ENCODE results near the gene LRRC18. TPM values are rescaled to one million over a fixed set of nuclear protein-coding genes. Genes with fewer than 3 reads are reported as not detected.

Gene LRRC18
- total RNA-seq, 4 donors from 2014 or later = not detected

DNA sequence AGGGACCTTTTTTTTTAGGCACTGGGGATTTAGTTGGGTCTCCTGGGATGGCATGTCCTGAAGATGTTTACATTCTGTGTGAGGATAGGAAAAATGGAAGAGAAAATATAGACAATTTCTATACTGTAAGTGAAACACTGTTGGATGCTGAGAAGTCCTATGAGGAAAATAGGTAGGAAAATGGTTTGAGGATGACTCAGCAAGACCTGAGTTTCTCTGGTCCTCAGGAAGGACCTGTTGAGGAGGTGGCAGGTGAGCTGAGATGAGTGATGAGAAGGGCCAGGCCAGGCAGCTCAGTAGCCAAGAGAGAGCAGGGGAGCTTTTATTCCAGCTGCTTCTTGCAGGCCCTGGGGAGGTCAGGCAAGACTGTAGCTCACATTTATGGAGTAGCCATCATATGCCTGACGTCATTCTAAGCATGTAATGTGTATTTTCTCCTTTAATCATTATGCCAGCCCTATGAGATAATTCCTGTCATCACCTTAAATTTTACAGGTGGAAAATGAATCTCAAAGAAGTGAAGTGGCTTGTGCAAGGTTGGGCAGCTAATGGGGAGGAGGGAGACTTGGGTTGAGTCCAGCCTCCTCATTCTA is 19.1 kb upstream of the LRRC18 start:
- no peak for ATAC-seq

DNA sequence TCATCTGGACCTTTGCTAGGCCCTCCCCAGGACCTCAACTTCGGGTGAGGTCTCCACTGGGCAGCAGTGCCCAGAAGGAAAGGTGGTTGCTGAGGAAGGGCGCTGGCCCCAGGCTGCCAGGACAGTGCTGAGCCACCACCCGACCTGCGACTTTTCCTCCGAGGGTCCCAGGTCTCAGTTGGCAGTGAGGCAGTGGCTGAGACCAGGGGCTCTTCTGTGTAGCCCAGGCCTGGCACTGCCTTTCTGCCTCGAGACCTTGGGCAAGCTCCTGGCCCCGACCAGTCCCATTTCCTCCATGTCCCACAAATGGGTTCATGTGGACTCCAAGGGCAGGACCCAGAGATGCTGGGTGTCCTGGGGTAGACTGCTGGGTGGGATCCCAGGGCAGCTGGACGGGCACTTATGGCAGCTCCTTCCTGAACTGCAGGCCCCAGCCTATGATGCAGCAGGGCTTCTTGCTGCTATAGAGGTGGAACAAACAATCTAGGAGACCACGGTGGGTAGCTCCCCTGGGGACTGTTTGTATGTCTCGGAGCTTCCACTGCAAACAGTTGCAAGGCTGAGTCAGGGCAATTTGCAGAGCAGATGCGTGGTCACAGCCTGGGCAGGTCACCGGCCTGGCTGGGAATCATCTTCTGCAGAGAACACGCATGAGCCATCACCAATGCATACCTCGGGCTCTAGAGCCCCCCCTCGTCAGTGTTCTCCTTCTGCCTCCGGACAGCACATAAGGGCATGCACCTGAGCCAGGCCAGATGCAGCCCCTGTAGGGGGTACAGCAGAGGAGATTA is 17.9 kb upstream of the LRRC18 start:
- Histone ChIP-seq H3K4me3 (no peak overlapping the region), H3K27ac (no peak overlapping the region), H3K9me3 (peaks cover 0 to 4% (median 0%) of the 10 kb centered on the region in 3 donors), H3K36me3 (no peaks in the 10 kb centered on the region), H3K27me3 (no peaks in the 10 kb centered on the region), H3K4me1 (no peaks in the 10 kb centered on the region)
- no peak for TF ChIP-seq POLR2AphosphoS5 (IDR thresholded peaks at IDR 0.05)
- TF ChIP-seq, protein P1, sequence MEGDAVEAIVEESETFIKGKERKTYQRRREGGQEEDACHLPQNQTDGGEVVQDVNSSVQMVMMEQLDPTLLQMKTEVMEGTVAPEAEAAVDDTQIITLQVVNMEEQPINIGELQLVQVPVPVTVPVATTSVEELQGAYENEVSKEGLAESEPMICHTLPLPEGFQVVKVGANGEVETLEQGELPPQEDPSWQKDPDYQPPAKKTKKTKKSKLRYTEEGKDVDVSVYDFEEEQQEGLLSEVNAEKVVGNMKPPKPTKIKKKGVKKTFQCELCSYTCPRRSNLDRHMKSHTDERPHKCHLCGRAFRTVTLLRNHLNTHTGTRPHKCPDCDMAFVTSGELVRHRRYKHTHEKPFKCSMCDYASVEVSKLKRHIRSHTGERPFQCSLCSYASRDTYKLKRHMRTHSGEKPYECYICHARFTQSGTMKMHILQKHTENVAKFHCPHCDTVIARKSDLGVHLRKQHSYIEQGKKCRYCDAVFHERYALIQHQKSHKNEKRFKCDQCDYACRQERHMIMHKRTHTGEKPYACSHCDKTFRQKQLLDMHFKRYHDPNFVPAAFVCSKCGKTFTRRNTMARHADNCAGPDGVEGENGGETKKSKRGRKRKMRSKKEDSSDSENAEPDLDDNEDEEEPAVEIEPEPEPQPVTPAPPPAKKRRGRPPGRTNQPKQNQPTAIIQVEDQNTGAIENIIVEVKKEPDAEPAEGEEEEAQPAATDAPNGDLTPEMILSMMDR (IDR thresholded peaks at IDR 0.05) = no peak
- TF ChIP-seq POLR2A (IDR thresholded peaks at IDR 0.05) = no peak
- no peak for TF ChIP-seq EP300 (IDR thresholded peaks at IDR 0.05)
- no peak for ATAC-seq
- 100% methylated on average over 2 of the region's 16 CpGs; no CpG with 5 or more reads in 1 of the 2 donors for WGBS, 2 donors (ENCODE audit: low coverage in 1 of 2)

More for the DNA sequence above, 19.1 kb upstream of the LRRC18 start:
- TF ChIP-seq, protein P1 (IDR thresholded peaks at IDR 0.05) = no peak
- no peak for TF ChIP-seq POLR2AphosphoS5 (IDR thresholded peaks at IDR 0.05)
- TF ChIP-seq EP300 (IDR thresholded peaks at IDR 0.05) = no peak
- TF ChIP-seq POLR2A (IDR thresholded peaks at IDR 0.05) = no peak
- H3K4me1 ChIP-seq = no peaks in the 10 kb centered on the region
- H3K9me3 ChIP-seq = peaks cover 0 to 4% (median 0%) of the 10 kb centered on the region in 3 donors
- no peaks in the 10 kb centered on the region for H3K36me3 ChIP-seq
- H3K27me3 ChIP-seq = no peaks in the 10 kb centered on the region
- 80 to 100% methylated on average over 1 of the region's 1 CpG for WGBS, 2 donors (ENCODE audit: low coverage in 1 of 2)
- no peak overlapping the region for H3K4me3 ChIP-seq
- no peak overlapping the region for H3K27ac ChIP-seq

DNA sequence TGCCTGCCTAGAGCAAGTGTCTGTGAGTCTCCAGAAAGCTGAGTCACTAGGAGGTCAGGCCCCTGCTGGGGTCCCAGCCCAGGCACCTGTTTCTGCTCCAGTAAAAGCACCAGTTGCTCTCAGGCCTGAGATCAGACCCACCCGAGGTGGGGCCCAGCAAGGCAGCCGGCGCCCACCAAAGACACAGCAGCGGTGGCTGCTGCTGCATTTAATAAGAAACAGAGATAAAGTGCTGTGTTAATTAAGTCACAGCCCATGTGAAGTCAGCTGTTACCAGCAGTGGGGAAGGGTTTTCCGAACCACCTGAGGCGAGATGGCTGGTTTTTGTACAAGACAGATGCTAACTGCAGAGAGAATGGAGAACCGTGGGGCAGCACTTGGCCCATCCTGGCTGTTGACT is 12.1 kb upstream of the LRRC18 start:
- Histone ChIP-seq H3K36me3 (no peaks in the 10 kb centered on the region), H3K27me3 (no peaks in the 10 kb centered on the region), H3K4me1 (no peaks in the 10 kb centered on the region), H3K9me3 (no peaks in the 10 kb centered on the region), H3K27ac (no peak overlapping the region), H3K4me3 (no peak overlapping the region)
- TF ChIP-seq, protein P1 (IDR thresholded peaks at IDR 0.05) = no peak
- TF ChIP-seq POLR2A (IDR thresholded peaks at IDR 0.05) (no peak), POLR2AphosphoS5 (IDR thresholded peaks at IDR 0.05) (no peak)
- 83 to 100% methylated on average over 2 to 3 of the region's 7 CpGs for WGBS, 2 donors (ENCODE audit: low coverage in 1 of 2)
- ATAC-seq = no peak

DNA sequence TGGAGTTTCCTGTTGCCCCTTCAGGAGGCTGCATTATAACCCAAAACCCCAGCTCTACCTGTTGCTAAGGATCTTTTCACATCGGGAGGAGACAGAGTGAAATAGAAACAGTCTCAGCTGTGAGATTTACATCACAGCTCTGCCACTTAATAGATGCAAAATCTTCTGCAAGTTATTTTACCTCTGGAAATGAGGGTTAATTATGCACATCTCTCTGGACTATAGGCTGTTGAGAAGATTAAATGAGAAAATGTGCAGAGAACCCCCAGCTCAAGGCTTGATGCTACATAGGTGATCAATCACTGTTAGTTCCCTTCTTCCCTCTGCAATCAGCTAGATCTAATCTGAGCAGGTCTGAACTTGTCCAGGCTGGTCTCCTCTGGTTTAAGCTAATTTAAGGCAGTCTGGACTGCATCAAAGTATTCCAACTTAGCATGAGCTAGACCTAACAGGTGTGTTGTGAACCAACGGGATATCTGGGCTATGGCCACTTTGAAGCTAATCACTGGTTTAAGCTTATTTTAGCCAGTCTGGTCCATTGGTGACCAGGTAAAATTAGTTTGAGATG is 8.9 kb upstream of the LRRC18 start:
- TF ChIP-seq POLR2A (IDR thresholded peaks at IDR 0.05) (no peak), POLR2AphosphoS5 (IDR thresholded peaks at IDR 0.05) (no peak), EP300 (IDR thresholded peaks at IDR 0.05) (no peak)
- TF ChIP-seq, protein P1 (IDR thresholded peaks at IDR 0.05) = no peak
- 65 to 75% methylated on average over 2 of the region's 2 CpGs for WGBS, 2 donors (ENCODE audit: low coverage in 1 of 2)
- no peak overlapping the region for H3K27ac ChIP-seq

More for the DNA sequence above, 8.9 kb upstream of the LRRC18 start:
- H3K9me3 ChIP-seq = no peaks in the 10 kb centered on the region
- no peak overlapping the region for H3K4me3 ChIP-seq
- no peaks in the 10 kb centered on the region for H3K27me3 ChIP-seq
- H3K4me1 ChIP-seq = no peaks in the 10 kb centered on the region
- no peak for ATAC-seq
- no peaks in the 10 kb centered on the region for H3K36me3 ChIP-seq

Measured in gastroesophageal sphincter (tissue), 4 donors.